ENCODE data around the gene MAPK8IP2.
"Not testable (repeated sequence)": the region's sequence is repeated elsewhere in the genome, so short reads cannot be mapped to it uniquely, and the experiment has no call there.

The MAPK8IP2 gene

DNA sequence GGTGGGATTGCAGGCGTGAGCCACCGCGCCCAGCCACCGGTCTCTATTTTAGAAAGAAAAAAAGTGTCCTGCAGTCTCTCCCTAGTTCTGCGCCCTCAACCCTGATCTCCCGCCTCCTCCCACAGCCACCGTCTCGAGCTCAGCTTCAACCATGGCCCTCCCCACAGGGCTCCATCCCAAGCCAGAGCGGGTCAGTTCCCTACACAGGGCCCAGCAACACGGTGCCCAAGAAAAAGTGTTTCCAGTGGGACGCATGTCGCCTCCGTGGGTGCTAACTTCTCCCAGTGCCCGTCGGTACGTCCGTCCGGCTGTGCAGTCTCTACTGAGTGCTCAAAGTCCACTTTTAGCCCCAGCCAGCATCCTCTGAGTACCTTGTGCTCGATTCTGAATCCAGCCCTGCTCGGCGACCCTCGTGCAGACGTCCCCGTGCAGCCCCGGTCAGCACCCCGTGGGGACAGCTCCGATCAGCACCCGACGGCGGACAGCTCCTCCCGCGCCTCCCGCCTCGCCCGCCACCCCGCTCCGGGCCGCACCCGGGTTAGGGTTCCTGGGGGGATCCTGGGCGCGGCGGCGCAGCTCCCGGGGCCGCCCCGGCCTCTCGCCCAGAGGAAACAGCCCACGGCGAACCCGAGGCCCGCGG is 657 bp upstream of the MAPK8IP2 start:
- DNase-seq (ENCODE audit: low spot score): no peak

DNA sequence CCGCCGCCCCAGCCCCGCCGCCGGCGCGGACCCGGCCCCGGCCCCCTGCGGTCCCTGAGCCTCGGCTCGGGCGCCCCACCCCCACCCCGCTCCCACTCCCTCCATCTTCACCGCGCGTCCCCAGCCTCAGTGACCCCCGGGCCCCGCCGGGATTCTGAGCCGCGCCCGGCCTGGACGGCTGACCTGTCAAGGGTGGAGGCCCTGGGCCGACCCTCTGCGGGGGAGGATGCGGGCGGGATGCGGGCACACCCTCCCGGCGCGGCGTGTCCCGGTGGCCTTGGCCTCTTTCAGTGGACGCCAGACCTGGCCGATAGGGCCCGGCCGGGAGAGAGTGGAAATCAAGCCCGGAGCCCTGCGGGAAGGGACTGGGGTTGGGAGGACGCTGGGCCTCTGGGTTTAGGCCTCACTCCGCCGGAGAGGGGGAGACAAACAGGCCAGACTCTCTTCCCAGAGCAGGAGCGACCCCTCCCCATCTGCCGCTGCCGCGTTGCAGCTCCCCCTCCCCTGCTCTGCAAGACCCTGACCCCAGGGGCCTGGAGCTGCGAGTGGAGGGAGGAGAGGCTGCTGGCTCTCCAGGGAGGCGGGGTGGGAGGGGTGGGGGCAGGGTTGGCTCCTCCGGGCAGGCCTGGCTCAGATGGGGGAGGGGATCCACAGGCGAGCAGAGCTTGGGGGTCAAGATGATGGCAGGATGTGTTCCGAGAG is 525 bp downstream of the MAPK8IP2 start:
- DNase-seq (ENCODE audit: low spot score): no peak

DNA sequence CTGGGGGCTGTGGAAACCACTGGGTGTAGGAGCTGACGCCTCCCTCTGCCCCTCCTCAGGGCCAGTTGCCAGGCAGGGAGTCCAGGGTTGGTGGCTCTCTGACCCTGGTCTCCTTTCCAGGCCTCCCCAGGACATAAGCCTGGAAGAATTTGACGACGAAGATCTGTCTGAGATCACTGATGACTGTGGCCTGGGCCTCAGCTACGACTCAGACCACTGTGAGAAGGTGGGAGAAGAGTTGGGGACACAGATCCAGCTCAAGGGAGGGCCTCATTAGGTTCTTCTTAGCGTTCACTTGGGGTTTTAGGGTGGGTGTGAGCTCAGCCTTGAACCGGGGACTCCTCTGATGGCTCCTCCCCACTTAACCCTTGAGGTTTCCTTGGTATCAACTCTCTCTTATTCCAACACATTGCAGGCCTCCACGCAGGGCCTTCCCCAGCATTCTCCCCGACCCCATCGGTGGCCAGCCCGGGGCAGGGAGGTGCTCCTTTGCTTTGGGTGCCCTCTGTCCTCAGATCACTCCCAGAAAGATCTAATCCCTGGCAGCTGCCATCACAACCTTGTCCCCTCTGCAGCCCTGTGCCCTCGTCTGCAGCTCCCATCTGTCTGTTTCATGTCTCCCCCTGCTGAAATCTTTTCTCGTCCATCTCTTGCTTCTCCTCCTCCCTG is 1.2 kb downstream of the MAPK8IP2 start:
- DNase-seq (ENCODE audit: low spot score): no peak

DNA sequence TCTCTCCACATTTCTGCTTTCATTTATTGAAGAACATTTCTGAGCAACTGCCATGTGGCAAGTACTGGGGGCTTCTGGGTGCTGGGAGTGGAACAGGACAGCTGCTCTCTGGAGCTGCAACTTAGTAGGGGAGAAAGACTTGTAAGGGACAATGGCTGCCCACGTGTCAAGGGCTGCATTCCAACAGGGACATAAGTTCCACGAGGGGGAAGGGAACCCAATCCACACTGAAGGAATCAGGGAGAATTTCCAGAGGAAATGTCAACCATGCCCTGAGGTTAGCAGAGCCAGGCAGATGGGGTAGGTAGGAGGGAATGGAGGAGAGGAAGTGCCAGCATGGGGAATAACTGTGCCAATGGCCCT is 1.7 kb downstream of the MAPK8IP2 start:
- DNase-seq (ENCODE audit: low spot score): no peak

DNA sequence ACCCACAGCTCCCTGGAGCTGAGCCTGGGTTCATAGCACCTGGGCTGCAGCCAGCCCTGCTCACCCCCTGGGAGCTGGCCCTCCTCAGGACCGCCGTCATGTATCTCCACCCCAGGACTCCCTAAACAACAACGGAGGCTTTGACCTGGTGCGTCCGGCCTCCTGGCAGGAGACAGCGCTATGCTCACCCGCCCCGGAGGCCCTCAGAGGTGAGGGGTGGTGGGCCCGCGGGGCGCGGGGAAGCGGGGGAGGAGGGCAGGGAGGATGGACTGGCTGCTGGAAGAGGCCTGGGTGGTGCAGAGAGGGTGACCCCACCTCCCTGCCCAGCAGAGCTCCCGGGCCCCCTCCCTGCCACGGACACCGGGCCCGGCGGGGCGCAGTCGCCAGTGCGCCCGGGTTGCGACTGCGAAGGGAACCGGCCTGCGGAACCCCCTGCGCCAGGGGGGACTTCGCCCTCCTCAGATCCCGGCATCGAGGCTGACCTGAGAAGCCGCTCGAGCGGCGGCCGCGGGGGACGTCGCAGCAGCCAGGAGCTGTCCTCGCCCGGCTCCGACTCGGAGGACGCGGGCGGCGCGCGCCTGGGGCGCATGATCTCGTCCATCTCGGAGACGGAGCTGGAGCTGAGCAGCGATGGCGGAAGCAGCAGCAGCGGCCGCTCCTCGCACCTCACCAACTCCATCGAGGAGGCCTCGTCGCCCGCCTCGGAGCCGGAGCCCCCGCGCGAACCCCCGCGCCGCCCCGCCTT is 3.1 kb downstream of the MAPK8IP2 start:
- no peak for DNase-seq (ENCODE audit: low spot score)

DNA sequence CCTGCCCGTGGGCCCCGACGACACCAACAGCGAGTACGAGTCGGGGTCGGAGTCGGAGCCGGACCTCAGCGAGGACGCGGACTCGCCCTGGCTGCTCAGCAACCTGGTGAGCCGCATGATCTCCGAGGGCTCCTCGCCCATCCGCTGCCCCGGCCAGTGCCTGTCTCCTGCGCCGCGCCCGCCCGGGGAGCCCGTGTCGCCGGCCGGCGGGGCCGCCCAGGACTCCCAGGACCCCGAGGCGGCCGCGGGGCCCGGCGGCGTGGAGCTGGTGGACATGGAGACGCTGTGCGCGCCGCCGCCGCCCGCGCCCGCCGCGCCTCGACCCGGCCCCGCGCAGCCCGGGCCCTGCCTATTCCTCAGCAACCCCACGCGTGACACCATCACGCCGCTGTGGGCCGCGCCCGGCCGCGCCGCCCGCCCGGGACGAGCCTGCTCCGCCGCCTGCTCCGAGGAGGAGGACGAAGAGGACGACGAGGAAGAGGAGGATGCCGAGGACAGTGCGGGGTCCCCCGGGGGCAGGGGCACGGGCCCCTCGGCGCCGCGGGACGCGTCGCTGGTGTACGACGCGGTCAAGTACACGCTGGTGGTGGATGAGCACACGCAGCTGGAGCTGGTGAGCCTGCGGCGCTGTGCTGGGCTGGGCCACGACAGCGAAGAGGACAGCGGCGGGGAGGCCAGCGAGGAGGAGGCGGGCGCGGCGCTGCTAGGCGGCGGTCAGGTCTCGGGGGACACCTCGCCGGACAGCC is 3.8 kb downstream of the MAPK8IP2 start:
- no peak for DNase-seq (ENCODE audit: low spot score)

DNA sequence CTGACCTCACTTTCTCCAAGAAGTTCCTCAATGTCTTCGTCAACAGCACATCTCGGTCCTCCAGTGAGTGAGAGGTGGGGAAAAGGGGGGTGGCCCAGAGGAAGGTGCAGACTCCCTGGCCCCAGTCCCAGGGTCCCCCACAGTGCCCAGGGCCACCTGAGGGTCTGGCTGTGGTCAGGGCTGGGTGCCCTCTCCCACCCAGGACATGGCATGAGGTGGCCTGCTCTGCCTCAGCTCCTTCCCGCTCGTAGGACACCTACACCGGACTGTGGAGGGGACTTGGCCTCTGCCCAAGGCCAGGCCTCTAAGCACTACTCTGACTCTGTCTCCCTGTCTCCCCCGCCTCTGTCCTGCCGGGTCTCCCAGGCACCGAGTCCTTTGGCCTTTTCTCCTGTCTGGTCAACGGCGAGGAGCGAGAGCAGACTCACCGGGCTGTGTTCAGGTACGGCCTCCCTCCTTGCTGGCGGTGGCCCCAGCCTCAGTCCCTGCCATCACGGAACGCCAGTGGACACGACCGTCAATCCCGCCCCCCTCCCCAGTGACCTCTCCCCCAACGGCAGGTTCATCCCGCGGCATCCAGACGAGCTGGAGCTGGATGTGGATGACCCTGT is 4.5 kb downstream of the MAPK8IP2 start:
- no peak for DNase-seq (ENCODE audit: low spot score)

DNA sequence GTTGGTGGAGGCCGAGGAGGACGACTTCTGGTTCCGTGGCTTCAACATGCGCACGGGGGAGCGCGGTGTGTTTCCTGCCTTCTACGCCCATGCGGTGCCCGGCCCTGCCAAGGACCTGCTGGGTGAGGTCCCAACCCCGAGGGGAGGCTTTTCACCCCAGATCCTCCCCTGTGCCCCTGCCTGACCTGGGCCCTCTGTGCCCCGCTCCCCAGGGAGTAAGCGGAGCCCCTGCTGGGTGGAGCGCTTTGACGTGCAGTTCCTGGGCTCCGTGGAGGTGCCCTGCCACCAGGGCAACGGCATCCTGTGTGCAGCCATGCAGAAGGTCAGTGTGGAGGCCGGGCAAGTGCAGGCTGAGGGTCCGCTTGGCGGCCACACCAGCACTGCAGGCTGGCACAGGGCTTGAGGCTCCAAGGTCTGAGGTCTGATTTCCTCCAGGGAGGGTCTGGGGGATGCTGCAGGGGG is 5.1 kb downstream of the MAPK8IP2 start:
- DNase-seq (ENCODE audit: low spot score): no peak

DNA sequence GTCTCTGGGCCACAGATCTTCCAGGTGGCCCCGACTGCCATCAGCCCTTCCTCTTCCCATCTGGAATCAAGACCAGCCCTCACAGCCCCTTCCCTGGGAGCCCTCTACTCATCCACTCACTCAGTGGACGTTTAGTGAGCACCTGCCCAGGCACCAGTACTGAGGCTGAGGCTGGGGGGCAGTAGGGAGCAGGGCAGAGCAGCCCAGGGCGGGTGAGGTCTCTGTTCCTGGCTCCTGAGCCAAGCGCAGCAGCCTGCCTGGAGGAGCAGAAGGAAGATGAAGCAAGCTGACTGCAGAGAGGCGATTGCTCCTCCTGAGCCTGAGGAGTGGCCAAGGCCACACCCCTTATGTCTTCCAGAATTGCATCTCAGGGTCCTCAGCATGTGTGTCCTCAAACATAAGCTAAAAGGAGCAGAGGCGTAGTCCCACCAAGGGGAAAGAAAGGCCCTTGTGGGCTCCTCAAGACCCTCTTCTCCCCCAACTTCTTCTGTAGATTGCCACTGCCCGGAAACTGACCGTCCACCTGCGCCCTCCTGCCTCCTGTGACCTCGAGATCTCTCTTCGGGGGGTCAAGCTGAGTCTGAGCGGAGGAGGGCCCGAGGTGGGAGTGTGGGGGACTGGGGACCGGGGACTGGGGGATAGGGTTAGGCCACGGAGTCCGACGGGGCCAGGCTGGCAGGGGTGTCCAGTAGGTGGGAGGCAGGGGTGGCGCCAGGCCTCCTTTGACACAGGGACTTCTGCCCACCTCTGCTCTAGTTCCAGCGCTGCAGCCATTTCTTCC is 5.8 kb downstream of the MAPK8IP2 start:
- DNase-seq (ENCODE audit: low spot score): no peak

DNA sequence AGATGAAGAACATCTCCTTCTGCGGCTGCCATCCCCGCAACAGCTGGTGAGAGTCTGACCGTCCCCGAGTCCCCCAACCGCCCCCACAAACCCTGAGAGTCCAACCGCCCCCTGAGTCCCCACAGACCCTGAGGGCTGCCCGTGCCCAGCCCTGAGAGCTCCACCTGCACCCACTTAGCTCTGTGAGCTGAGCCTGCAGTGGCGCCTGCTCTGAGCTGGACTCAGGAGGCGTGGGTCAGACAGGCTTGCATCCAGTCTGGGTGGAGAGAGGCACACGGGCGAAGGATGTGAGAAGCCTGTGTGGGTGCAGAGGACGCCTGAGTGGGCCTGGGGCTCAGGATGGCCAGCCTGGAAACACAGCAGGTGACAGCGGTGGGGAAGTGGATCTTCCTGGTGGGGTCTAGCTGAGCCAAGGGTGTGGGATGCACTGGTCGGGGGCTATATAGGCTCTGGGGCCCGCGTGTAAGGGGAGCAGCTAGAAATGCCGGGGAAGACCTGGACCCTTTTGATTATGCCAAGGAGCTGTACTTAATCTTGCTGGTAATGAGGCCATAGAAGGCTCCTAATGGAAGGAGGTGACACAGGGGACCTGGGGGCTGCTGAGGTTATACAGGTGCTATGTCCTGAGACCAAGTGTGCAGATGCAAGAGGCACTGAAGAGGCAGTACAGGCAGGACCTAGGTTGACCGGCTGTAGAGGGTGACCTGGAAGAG is 6.5 kb downstream of the MAPK8IP2 start:
- no peak for DNase-seq (ENCODE audit: low spot score)

DNA sequence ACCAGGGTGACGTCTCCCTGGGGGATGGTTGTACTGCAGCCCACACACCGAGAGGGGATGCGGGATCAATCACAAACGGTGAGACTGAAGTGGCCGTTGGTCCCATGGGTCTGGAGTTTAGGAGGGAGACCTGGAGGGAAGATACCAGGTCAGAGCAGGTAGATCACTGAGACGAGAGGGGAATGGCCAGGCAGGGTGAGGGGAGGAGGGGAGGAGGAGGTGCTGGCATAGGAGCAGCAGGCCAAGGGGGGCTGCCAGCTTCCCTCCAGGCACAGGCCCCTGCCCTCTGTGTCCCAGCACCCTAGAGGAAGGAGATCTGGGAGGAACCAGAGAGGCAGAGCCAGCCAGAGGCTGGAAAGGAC is 7.0 kb downstream of the MAPK8IP2 start:
- DNase-seq (ENCODE audit: low spot score): no peak

DNA sequence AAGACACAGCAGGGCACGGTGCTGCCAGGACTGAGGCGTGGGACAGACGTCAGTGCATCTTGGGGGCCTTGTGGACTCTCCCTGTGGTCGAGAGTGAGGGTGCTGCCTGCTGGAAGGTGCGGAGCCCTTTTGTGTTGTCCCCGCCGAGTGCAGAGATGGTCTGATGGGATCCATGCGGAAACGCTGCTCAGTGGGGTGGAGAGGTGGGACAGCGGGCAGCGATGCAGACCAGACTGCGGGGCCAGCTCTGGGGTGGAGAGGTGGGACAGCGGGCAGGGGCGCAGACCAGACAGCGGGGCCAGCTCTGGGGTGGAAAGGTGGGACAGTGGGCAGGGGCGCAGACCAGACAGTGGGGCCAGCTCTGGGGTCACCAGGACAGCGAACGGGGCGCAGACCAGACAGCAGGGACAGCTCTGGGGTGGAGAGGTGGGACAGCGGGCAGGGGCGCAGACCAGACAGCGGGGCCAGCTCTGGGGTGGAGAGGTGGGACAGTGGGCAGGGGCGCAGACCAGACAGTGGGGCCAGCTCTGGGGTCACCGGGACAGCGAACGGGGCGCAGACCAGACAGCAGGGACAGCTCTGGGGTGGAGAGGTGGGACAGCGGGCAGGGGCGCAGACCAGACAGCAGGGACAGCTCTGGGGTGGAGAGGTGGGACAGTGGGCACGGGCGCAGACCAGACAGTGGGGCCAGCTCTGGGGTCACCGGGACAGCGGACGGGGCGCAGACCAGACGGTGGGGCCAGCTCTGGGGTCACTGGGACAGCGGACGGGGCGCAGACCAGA is 7.7 kb downstream of the MAPK8IP2 start:
- not testable (repeated sequence) for DNase-seq (ENCODE audit: low spot score)

DNA sequence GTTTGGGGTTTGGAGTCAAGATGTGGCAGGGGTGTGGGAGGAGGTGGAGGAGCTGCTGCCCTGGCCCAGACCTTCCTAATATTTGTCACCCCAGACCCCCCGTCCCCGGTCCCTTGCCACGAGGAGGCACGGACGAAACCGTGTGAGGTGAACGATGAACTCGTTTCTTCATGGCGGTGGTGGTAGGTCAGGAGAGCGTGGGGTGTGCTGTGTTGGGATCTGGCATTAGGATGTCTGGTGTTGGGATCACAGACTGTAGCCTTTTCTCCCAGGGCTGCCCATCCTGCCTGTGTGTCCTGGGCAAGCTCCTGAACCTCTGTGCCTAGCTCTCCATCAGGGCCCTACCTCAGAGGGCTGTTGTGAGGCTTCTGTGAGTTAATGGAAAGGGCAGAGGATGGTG is 8.4 kb downstream of the MAPK8IP2 start:
- DNase-seq (ENCODE audit: low spot score): no peak

DNA sequence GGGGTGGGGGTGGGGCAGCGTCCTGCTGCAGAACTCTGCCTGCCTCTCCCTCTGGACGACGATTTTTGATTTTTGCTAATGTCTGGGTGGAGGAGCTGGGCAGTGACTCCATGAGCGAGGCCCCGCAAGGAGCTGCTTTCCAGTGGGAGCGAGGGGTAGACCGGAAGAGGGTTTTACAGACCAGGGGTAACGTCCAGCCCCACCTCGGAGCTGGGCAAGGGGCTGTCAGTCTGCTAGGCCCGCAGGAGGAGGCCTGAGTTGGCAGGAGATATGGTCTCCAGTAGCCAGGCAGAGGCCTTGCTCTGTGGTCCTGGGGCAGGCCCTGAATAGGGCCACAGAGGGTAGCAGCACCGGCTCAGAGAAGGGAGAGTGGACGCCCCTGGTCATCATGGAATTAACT is 9.0 kb downstream of the MAPK8IP2 start:
- no peak for DNase-seq (ENCODE audit: low spot score)

DNA sequence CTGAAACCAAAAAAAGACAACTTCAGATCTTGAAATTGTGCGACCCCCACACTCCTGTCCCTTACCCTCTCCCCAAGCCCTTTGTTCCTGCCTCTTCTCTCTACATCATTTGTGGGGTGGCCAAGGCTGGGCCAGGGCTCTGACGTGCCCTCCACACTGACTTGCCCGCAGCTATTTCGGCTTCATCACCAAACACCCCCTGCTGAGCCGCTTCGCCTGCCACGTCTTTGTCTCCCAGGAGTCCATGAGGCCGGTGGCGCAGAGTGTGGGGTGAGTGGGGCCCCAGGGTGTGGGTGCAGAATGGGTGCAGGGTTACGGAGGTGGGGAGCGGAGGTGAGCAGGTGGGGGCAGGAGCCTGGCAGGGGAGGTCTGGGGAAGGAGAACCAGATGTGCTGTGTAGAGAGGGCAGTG is 9.5 kb downstream of the MAPK8IP2 start:
- DNase-seq (ENCODE audit: low spot score): no peak

DNA sequence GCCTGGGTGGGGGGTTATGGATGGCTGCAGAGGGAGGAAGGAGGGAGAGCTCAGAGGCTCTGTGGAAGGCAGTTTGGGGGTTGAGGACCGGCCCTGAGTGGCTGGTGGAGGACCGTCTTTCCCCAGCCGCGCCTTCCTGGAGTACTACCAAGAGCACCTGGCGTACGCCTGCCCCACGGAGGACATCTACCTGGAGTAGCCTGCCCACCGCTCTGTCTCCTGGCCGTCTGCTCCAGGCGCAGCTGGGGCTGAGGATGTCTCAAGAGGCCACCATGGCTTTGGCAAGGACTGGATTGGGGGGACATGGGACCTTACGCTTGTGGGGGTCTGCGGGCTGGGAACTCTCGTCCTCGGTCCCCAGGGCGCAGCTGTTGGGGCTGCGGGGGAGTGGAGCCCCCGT is 10.0 kb downstream of the MAPK8IP2 start:
- no peak for DNase-seq (ENCODE audit: low spot score)

DNA sequence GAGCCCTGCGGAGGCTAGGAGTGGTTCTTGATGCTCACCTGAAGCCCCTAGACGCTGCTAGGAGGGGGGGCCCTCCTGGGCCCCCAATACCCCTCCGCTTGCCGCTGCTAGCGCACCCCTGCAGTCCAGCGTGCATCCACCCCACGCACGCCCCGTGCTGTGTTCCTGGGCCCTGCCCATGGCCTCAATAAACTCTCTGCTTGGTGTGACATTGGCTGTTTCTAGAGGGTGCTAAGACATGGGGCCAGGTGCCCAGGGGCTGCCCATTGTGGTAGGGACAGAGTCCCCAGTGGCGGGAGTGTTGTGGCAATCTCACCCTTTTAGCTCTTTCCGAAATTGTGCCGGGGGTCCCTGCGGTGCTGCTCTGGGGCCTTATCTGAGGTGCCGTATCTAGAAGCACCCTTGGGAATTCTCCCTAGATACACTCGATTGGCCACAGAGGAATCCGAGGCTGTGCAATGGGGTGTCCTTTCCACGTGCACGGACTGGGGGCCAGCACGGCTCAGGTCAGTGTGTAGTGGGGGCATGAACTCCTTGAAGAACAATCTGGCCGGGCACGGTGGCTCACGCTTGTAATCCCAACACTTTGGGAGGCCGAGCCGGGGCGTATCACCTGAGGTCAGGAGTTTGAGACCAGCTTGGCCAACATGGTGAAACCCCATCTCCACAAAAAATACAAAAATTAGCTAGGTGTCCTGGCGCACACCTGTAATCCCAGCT is 10.9 kb downstream of the MAPK8IP2 start:
- no peak for DNase-seq (ENCODE audit: low spot score)

DNA sequence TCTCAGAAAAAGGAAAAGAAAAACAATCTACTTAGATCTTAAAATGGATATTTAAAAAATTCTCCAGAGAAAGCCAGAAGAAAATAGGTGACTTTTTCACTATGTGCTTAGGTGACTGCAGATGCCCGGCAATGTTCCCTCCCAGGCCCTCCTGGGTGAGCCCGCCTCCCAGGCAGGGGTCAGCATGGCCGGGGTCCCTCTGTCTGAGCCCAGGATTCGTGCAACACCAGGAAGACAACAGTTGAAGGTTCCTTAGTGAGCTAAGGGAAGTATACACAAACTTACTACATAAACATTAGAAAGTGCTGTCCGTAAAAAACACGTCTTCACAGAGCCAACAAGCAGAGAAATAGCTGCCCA is 11.6 kb downstream of the MAPK8IP2 start:
- DNase-seq (ENCODE audit: low spot score): no peak

All from pons (tissue), 1 donor.